SKM-1 treated with dmso at 0.1 percent for 144 hours (cell line): Measurements from ENCODE around the gene TTC7B.

Experiments used
- DNase-seq: peaks from one replicate; lab custom pipeline; 2025; ENCODE audit not compliant: unreplicated experiment; lab: John Stamatoyannopoulos, UW

TTC7B gene

DNA sequence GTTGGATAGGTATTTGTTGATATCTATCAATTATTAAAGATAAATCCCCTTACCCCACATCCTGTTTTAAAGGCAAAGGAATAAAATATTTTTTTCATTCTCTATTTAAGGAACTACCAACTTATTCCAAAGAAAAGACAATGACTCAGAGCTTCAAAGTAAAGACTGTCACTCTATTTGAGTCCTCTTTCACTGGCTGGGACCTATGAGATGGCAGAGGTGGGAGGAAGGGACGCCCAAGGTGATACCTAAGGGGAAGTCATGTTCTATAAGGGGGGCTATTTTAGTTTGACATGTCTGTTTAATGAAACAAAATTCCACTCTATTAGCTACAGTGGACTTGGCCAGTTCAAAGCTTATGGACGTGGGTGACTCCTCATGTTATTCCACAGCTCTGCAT, 209.8 kb downstream of the TTC7B start:
- DNase-seq = no peak

DNA sequence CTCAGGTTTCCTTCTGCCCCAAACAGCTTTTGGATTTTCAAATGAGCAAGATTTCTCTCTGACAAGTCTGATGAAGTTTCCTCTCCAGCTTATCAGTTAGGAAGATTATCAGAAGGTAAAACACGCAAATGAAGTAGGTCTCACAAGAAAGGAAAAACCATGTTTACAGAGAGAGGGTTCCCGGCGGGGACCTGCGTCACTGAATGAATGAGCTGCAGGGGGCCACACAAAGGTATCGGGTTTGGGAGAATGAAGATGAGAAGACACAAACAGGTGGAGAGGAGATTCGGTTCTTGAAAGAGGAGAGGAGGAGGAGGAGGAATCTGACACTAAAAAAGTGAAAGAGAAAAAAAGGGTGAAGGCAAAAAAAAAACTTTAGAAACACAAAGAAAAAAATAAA, 210.8 kb downstream of the TTC7B start:
- DNase-seq = no peak

DNA sequence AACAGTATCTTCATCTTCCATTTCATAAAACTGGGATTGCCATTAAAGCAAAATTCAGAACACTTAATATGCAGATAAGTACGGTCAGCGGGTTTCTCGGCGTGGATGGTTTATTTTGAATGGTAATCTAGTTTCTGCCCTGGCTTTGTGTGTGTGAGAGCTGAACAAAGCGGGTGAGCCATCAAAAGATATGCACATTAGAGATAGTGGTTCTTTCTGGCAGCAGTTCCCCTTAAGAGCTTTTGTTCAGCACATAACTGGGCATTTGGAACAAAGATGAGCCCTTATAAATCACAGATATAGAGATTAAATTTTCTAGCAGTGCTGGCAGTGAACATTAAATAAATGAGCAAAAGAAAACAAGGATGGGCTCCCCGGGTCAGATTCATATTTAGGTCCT, 211.9 kb downstream of the TTC7B start:
- no peak for DNase-seq

DNA sequence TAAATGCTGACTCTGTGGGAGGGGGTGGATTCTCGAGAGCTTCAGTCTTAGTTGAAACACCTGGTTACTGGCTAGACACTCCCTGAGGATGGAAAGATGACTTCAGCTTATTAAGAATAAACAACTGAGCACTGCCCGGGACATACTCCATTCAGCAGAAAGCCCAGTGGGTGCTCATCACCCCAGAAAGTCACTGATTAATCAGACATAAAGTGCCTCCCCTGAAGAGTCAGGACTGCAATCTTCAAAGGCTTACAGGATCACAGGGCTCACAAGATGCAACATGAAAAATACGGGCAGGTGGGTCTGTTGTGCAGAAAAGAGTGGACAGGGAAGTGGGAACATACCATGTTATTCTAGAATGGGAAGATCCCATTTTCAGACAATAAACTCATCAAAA, 212.4 kb downstream of the TTC7B start:
- no peak for DNase-seq

DNA sequence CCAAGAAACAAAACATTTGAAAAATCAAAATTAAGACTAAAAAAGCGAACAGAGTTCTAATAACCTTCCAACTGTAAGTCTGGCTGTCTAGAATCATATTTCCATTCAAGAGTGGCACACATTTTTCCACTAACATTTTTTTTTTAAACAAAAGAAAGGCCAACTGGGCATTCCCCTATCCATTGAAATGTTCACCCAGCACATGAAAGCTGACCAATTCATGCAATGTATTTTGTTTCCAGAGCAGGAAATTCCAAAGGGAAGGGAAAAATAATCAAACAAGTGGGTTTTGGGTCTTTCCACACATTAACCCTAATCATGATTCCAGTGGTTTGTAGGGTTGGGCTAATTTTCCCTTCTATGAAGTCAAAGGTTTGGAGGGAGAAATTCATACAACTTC, 212.9 kb downstream of the TTC7B start:
- no peak for DNase-seq

DNA sequence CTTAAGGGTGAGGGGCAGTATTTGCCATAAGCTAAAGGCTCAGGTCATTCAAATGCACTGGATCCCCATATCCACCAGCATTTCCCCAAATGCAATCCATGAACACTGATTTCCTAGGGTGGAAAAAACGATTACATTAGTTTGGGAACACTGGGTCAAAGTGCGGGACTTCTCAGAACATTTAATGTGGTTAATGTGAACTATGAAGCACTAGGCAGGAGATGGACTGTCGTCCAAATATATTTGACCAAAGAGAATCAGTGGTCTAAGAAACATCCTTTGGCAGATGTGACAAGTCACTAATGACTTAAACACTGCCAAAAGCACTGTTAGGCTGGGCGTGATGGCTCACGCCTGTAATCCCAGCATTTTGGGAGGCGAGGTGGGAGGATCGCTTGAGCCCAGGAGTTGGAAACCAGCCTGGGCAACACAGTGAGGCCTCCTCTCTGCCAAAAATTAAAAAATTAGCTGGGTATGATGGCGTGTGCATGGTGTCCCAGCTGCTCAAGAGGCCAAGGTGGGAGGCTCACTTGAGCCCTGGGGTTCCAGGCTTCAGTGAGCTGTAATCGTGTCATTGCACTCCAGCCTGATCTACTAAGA, 214.0 kb downstream of the TTC7B start:
- DNase-seq = no peak

DNA sequence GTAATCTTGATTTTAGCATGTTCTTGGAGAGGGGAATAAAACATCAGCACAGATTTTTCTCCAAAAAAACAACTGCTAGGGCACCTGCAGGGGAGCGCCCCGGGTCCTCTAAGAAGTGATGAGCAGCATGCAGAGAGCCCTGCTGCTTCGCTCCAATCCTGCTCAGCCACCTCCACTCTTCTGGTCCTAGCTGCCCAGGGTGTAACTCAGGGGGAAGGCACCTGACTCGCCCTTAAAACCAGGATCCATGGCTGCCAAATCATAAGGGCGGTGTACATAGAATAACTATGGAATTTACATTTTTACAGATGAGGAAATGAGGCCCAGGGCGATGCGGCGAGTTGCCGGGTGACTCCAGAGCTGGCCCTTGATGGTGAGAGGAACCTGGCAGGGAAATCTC, 214.7 kb downstream of the TTC7B start:
- no peak for DNase-seq

DNA sequence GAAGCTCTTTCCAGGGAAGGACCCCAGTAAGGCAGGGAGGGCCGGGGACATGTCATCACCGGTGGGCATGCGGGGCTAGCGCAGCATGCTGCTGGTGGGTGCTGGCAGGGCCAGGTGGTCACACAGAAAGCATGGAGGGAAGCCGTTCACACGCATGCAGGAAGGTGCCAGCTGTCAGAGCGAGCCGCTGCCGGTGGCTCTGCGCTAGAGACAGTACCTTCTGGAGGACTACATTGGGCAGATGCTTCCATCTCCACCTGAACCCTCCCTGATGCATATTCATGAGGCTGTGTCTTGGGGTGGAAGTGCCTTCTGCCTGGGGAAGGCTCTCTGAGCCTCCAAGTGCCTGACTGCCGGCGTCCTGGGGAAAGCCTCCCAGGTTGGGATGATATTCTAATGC, 215.6 kb downstream of the TTC7B start:
- DNase-seq = no peak

DNA sequence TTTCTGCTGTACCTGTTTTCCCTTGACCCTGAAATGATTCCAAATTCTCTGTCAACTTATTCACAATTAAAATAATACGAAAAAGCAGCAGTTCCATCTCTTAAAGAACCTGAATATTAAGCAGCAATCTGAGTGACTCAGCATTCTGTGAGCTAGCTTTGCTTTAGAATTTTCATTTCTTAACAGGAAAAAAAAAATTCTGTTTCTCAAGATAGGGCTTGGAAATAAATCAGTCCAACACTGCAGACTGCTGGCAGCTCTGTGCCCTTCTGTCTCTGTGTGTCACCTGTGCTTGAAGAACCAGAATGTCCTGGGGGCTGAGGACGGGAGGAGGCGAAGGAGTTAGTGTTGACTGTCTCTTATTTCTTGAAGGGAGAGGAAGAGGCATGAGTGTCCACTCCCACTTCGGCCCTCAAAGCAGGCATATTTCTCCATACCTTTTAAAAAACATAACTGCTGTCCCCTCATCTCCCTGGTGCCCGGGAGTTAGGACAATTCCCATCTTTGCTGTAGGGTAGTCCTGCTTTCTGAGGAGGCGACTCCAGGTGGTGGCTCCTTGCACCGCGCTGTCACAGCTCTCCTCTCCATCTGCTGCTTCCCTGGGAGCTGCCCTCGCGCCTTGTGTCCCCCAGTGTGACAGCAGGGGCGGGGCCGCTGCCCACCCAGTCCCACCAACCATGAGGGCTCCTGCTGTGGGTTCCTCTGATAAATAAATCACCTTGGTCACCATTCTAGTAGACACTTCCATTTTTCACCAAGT, 216.3 kb downstream of the TTC7B start:
- DNase-seq = no peak

DNA sequence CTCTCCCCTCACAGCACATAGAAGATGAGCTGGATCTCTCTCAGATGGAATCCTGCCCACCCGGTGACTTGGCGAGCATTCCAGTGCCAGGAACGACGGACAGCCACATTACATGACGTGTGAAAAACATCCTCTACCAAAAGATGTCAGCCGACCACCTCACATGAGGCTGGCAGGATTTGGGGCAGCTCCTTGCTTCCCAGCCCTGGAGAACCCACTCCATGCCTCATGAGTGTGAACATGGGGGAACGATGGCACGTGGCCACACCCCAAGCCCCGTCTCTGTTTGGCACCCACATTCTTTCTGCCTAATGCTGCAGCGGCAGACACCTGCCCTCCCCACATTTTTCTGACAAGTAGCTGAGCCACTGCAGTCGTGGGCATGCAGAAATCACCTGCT, 216.9 kb downstream of the TTC7B start:
- no peak for DNase-seq

DNA sequence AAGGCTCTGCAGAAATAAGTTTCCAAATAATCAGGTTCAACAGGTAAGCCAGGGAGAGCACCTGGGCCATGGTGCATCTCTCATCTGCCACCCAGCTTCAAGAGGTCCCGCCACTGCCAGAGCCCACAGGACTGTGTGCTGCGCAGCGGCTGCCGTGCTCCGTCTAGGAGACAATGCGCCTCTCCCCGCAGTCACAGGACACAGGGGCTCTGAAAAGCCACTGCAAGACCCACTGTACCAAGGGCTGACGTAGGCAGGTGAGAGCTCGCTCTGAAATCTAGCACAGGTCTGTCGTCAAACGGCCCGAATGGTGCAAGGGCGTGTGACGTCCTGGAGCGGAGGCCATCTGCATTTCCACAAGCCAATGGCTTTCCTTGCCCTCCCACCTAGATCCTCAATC, 218.3 kb downstream of the TTC7B start:
- no peak for DNase-seq

DNA sequence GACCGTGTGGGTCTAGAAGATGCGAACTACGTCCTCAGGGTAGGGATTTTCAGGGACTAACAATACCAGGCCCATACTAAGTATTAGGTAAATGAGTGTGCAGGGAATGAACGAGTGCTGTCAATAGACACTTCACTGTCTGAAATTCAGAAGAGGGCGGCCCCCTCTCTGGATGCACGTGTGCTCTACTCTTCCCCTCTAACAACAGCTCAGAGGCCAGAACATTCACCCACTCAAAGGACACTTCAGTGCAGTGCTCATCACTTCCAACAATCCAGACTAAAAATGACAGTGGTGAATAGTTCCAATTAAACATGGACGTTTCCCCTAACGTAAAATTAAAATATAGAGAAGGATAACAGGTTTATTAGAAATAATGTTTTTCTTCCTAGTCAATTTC, 219.5 kb downstream of the TTC7B start:
- no peak for DNase-seq

DNA sequence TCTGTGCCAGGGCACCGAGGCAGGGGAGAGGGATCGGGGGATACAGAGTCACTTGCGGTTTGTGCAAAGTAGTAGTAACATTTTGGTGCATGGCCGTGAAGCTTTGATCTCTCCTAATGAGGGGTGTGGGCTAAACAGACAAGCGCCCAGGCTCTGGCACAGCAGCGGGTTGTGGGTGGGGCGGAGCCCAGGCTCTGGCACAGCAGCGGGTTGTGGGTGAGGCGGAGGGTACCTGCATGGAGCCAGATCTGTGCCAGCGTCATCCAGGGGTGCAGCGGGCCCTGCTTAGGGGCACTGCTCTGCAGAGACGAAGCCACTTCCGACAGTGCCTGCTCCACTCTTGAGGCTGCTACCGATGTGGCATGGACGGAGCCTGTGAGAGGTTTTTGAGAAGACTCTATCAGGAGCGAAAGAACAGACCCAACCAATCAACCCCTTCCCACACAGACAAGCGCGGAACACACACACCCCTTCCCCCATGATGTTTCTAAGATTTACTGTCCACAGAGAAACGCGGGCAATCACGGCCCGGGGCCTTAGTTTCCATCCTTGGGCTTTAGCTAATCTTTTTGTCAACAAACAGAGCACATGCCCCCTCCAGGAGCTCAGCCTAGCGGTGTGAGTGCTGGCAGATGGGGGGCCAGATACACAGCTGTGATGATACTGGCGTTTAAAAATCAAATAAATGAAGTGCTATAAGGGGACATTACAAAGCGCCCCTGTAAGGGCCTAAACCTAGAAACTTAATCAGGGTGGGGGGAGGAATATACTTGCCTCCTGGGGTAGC, 222.8 kb downstream of the TTC7B start:
- DNase-seq = no peak

DNA sequence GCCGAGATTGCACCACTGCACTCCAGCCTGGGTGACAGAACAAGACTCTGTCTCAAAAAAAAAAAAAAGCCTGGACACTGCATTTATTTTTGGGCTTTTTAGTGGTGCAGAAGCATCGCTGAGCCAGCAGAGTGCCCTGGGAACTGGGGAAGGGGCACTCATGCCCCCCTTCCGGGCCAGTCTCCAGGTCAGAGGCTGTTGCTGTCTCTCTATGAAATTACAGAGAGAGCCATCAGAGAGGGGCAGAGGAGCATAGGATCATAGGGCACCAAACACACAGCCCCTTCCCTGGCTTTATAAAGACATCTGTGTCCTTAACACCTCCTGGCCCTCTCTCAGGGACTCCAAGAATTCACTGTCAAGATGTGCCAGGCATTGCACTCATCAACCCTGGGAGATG, 223.6 kb downstream of the TTC7B start:
- DNase-seq = no peak

DNA sequence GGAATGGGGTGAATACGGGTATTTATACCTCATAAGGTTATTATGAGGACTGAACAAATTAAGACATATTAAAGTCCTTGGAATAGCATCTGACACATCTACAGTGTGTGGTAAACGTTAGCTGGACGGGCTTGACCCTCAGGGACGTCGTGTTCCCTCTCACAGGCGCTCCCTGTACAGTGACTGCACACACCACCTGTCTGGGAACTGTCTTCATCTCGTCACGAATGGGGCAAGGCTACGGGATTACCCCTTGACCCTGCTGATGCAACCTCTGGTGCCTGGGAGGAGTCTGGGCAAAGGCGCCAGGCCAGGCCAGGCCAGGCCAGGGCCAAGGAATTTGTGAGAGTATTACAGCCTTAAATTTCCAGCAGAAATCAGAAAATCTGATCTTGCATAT, 228.3 kb downstream of the TTC7B start:
- DNase-seq = no peak

DNA sequence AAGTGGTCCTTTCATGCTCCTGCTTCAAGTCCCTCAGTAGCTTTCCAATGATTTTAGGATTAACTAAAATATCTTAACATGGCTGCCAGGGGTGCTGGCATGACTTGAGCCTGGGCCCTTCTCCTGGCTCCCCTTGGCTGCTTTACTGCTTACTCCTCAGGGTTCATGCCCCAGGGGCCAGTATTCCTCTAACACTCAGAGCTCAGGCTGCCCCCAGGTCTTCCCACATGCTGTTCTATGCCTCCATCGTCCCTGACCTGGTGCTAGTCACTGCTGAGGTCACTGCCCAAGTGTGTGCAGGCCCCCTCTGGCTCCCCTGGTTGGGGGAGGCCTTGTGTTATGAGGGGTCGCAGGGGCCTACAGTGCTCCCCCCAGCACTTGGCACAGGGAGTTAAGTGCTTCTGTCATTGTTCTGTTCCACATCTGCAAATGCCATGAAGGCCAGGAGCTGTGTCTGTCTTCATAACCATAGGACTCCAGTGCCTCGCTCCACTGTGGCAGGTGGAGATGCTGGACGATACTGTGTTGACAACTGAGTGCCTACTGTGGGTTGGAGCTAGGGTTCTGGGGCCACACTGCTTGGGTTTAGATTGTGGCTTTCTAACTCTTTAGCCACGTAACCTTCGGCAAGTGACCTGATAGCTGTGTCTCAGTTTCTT, 228.8 kb downstream of the TTC7B start:
- DNase-seq = no peak

DNA sequence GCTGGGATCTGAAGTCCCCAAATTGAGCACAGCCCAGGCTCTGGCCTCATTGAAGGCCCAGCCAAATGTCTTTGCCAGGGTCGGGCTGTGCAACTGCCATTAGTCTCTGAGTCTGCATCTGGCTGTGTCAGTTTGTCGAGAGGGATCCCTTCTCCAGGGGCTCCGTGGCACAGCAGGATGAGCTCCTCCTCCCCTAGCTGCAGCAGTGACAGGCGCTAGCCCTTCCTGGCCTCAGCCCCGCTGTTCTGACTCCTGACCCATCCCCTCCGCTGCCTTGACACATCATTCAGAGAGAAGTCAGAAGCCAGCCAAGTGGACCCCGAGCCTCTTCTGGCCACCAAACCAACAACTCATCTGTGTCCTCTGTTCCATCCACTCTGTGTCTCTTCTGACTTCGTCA, 231.1 kb downstream of the TTC7B start:
- no peak for DNase-seq

DNA sequence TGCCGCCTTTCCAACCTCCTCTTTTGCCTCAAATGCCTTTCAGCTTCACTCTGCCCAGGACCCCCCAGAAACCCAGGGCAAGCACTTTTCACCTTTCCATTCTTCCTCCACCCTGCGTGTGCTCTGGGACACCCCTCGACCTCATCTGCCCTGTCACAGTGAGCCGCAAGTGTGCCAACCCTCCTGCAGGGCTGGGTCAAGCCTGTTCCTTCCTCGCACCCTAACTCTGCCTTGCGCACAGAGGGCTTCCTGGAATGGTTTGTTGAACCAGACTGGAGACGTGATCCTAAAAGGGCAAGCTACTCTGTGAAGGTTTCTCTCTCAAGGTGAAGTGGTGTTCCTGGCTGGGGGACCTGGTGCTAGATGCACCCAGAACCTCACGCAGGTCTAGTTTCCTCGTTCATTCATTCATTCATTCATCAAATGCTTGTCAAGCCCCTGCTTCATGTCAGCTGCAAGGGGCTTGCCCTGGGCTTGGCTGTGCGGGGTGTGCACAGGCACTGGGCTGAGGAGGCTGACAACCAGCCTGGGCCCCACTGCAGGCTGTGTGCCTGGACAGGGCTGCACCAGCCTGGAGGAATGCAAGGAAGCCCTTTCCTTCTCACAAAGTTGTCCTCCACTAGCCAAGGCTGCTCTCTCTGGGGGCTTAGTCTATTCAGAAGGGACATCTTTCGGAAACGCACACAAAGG, 232.2 kb downstream of the TTC7B start:
- DNase-seq = no peak

DNA sequence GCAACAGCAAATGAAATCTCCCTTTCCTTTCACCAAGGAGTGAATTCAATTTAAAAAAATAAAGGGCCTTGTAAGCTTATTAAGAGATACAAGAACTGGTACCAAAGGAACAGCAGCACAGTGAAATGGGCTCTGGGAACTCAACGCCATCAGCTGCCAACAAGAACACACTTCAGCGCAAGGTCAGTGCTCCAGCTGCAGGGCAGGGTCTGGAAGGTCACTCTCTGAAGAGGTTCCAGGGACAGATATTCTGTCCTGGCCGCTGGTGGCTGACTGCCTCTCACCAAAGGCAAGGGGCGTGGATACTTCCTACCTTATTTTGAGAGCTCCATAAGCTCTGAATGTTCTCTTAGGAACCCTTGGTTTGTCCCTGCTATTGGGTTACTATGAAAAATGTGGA, 232.8 kb downstream of the TTC7B start:
- no peak for DNase-seq

DNA sequence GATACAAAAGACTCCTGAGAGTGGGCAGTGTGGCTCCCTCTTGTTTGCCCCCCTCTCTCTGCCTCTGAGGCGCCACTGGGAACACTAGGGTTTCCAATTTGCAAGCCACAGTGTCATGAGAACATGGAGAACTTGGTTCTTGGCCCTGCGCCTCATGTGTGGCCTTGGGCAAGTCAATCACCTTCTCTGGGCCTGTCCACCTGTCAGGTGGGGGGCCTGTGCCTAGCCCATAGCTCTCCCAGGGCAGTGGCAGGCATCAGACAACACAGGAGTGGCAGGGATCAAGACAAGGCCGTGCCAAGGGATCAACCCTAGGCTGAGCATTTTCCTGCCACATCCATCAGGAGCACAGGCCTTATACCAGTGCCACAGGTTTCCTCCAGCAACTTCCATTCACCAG, 234.1 kb downstream of the TTC7B start:
- no peak for DNase-seq

DNA sequence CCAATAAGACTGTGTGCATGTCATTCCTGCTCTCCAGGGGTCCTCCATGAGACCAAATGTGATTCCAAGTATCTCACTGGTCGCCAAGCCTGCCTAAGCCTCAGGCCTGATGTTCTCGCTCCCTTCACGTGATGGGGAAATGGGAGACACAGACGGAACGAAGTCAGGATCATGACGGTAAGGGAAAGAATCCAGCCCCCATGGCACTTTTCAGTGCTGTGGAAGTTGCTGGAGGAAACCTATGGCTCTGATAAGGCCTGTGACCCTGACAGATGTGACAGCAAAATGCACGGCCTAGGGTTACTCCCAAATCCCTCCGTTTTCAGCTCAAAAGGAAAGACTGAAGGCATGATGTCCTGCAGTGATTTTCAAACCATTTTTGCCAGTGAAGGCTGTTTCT, 234.5 kb downstream of the TTC7B start:
- DNase-seq = no peak
